Hepatocyte (in vitro differentiated cells): Measurements from ENCODE around the gene TTC31.

Source experiments
- EZH2 ChIP-seq: fragments of 200-600 bp; sonication (generic); IDR thresholded peaks from 2 replicates; pipeline ENCODE4 v1.6.1; 2016; ENCODE audit warnings: antibody characterized with exemption, mild to moderate bottlenecking, borderline replicate concordance
- TF ChIP-seq, protein P1 (sequence below): fragments of 200-600 bp; sonication (generic); IDR thresholded peaks from 2 replicates; pipeline ENCODE4 v1.5.1; 2016; ENCODE audit warnings: antibody characterized with exemption, mild to moderate bottlenecking; ENCODE audit not compliant: poor library complexity

DNA sequence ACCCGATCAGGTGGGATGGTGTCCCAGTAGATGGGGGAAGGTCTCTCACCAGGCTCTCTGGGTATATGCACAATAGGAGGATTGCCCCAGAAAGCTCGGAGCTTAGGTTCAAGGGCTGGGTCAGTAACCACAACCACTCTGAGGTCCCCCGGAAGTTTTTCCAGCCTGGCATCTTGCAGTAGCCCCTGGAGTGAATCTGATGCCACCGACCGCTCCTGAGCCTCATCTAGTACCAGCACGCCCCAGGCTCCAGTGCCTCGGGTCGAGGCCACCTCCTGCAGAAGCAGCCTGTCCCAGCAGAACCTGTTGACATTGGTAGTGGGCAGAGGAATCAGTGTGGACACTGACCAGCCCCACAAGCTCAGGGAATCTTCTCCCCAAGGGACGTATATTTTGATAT lies 41.1 kb downstream of the TTC31 start:
- TF ChIP-seq, protein P1, sequence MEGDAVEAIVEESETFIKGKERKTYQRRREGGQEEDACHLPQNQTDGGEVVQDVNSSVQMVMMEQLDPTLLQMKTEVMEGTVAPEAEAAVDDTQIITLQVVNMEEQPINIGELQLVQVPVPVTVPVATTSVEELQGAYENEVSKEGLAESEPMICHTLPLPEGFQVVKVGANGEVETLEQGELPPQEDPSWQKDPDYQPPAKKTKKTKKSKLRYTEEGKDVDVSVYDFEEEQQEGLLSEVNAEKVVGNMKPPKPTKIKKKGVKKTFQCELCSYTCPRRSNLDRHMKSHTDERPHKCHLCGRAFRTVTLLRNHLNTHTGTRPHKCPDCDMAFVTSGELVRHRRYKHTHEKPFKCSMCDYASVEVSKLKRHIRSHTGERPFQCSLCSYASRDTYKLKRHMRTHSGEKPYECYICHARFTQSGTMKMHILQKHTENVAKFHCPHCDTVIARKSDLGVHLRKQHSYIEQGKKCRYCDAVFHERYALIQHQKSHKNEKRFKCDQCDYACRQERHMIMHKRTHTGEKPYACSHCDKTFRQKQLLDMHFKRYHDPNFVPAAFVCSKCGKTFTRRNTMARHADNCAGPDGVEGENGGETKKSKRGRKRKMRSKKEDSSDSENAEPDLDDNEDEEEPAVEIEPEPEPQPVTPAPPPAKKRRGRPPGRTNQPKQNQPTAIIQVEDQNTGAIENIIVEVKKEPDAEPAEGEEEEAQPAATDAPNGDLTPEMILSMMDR = no peak
- TF ChIP-seq EZH2 = no peak
